Measurements from ENCODE around the gene DLX3. TPM values are rescaled to one million over a fixed set of nuclear protein-coding genes. Genes with fewer than 3 reads are reported as not detected.

DLX3 gene
- polyA plus RNA-seq, 1 donor from 2014 or later, result not detected

DNA sequence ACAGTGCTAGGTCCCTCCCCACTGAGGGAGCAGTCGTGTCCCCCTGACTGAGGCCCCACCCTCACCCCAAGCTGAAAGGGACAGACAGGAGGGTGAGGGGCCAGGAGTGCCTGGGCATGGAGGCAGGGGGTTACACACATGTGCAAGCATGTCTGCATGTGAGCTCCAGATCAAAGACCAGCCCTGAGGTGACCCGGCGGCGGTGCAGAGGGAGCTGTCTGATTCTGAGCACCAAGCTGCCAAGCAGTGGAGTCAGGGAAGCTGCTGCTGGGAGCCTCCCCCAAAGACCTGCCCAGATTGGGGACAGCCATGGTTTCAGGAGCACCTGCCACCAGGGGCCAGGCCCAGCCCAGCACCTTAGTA lies 5.5 kb downstream of the DLX3 start:
- Histone ChIP-seq H4K20me1 (ENCODE audit: insufficient read depth) (no peaks in the 10 kb centered on the region), H3K4me2 (ENCODE audit: low read length) (no peak overlapping the region), H2AFZ (ENCODE audit: low read depth, low read length) (no peak overlapping the region), H3K4me3 (ENCODE audit: low read length) (no peak overlapping the region), H3F3A (ENCODE audit: insufficient read depth, low read length, poor library complexity, severe bottlenecking) (no peaks in the 10 kb centered on the region), H3K9me2 (ENCODE audit: insufficient read depth, low read length) (no peaks in the 10 kb centered on the region), H3K79me2 (replicated peaks; ENCODE audit: insufficient read depth, low read length) (no peaks in the 10 kb centered on the region), H3K9me3 (ENCODE audit: low read length) (peaks cover 3% of the 10 kb centered on the region), H3K36me3 (ENCODE audit: insufficient read depth, low read length) (no peaks in the 10 kb centered on the region), H3K27ac (ENCODE audit: low read length) (no peak overlapping the region), H3K27me3 (ENCODE audit: insufficient read depth, low read depth, low read length) (peaks cover 43% of the 10 kb centered on the region), H3K9ac (ENCODE audit: low read length) (no peak overlapping the region)
- TF ChIP-seq POLR2AphosphoS5 (IDR thresholded peaks at IDR 0.05) (no peak), EP300 (conservative IDR thresholded peaks at IDR 0.05; ENCODE audit: poor library complexity, severe bottlenecking) (no peak), SMC3 (conservative IDR thresholded peaks at IDR 0.05; ENCODE audit: poor library complexity) (no peak), TAF1 (IDR thresholded peaks at IDR 0.05; ENCODE audit: low read depth) (no peak), MXI1 (conservative IDR thresholded peaks at IDR 0.05; ENCODE audit: poor library complexity, severe bottlenecking) (no peak)
- TF ChIP-seq, protein P1, sequence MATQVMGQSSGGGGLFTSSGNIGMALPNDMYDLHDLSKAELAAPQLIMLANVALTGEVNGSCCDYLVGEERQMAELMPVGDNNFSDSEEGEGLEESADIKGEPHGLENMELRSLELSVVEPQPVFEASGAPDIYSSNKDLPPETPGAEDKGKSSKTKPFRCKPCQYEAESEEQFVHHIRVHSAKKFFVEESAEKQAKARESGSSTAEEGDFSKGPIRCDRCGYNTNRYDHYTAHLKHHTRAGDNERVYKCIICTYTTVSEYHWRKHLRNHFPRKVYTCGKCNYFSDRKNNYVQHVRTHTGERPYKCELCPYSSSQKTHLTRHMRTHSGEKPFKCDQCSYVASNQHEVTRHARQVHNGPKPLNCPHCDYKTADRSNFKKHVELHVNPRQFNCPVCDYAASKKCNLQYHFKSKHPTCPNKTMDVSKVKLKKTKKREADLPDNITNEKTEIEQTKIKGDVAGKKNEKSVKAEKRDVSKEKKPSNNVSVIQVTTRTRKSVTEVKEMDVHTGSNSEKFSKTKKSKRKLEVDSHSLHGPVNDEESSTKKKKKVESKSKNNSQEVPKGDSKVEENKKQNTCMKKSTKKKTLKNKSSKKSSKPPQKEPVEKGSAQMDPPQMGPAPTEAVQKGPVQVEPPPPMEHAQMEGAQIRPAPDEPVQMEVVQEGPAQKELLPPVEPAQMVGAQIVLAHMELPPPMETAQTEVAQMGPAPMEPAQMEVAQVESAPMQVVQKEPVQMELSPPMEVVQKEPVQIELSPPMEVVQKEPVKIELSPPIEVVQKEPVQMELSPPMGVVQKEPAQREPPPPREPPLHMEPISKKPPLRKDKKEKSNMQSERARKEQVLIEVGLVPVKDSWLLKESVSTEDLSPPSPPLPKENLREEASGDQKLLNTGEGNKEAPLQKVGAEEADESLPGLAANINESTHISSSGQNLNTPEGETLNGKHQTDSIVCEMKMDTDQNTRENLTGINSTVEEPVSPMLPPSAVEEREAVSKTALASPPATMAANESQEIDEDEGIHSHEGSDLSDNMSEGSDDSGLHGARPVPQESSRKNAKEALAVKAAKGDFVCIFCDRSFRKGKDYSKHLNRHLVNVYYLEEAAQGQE (IDR thresholded peaks at IDR 0.05; ENCODE audit: borderline replicate concordance), result no peak

DNA sequence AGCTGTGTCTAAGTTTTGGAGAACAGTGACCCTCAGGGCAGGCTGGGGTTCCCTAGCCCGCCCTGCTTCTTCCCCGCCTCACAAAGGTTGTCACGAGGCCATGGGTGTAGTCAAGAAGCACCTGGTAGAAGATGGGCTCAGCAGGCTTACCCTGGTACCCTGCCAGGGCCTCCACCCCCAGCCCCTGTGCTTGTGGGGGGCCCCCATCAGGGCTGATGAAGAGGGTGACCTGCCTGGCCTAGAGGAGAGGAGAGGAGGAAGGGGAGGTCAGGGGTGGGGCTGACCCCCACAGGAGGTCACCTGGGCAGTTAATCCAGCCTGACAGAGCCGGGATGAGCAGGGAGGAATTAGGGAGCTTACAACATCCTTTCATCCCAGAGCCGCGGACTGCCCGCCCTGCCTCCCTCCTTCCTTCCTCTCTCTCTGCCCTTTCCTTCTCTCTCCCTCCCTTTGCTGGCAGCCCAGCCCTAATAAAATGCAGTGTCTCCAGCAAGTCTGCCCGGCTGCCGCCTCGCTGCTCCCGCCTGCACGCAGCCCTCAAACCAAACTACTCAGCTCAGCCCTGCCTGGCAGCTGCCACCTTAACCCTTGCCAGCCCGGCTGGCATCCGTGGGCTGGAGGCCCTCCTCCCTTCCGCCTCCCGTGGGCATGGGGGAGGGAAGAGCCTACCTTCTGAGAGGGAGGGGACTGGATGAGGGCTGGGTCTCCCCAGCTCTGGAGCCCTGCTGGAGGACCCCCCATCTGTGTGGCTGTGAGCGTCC lies 7.2 kb downstream of the DLX3 start:
- TF ChIP-seq EP300 (conservative IDR thresholded peaks at IDR 0.05; ENCODE audit: poor library complexity, severe bottlenecking) (no peak), EZH2 (IDR thresholded peaks at IDR 0.05; ENCODE audit: borderline replicate concordance, insufficient read depth, low read length, poor library complexity, severe bottlenecking) (no peak), RAD21 (conservative IDR thresholded peaks at IDR 0.05) (no peak), TAF1 (IDR thresholded peaks at IDR 0.05; ENCODE audit: low read depth) (no peak)
- TF ChIP-seq, protein P1 (IDR thresholded peaks at IDR 0.05; ENCODE audit: borderline replicate concordance), result no peak
- TF ChIP-seq, protein P2, sequence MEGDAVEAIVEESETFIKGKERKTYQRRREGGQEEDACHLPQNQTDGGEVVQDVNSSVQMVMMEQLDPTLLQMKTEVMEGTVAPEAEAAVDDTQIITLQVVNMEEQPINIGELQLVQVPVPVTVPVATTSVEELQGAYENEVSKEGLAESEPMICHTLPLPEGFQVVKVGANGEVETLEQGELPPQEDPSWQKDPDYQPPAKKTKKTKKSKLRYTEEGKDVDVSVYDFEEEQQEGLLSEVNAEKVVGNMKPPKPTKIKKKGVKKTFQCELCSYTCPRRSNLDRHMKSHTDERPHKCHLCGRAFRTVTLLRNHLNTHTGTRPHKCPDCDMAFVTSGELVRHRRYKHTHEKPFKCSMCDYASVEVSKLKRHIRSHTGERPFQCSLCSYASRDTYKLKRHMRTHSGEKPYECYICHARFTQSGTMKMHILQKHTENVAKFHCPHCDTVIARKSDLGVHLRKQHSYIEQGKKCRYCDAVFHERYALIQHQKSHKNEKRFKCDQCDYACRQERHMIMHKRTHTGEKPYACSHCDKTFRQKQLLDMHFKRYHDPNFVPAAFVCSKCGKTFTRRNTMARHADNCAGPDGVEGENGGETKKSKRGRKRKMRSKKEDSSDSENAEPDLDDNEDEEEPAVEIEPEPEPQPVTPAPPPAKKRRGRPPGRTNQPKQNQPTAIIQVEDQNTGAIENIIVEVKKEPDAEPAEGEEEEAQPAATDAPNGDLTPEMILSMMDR (IDR thresholded peaks at IDR 0.05; ENCODE audit: poor library complexity, severe bottlenecking), result no peak
- no peaks in the 10 kb centered on the region for H3K9me2 ChIP-seq (ENCODE audit: insufficient read depth, low read length)
- H3K79me2 ChIP-seq (replicated peaks; ENCODE audit: insufficient read depth, low read length), result no peaks in the 10 kb centered on the region
- H3F3A ChIP-seq (ENCODE audit: insufficient read depth, low read length, poor library complexity, severe bottlenecking), result no peaks in the 10 kb centered on the region
- no peak overlapping the region for H3K4me3 ChIP-seq (ENCODE audit: low read length)
- peaks cover 28% of the 10 kb centered on the region for H3K27me3 ChIP-seq (ENCODE audit: insufficient read depth, low read depth, low read length)
- H4K20me1 ChIP-seq (ENCODE audit: insufficient read depth), result no peaks in the 10 kb centered on the region
- H3K36me3 ChIP-seq (ENCODE audit: insufficient read depth, low read length), result no peaks in the 10 kb centered on the region
- H3K9me3 ChIP-seq (ENCODE audit: low read length), result no peaks in the 10 kb centered on the region
- H3K4me2 ChIP-seq (ENCODE audit: low read length), result no peak overlapping the region
- no peak overlapping the region for H2AFZ ChIP-seq (ENCODE audit: low read depth, low read length)
- H3K9ac ChIP-seq (ENCODE audit: low read length), result no peak overlapping the region
- H3K27ac ChIP-seq (ENCODE audit: low read length), result no peak overlapping the region

Data from neural cell (in vitro differentiated cells).